ENCODE results near the gene NLRP9. TPM values are rescaled to one million over a fixed set of nuclear protein-coding genes. Genes with fewer than 3 reads are reported as not detected.
"Not testable (repeated sequence)": the region's sequence is repeated elsewhere in the genome, so short reads cannot be mapped to it uniquely, and the experiment has no call there.

NLRP9 gene
- total RNA-seq, 1 experiment from 2014 or later, result not detected

GRCh38 chr19:55777528-55777927 is 39.3 kb upstream of the NLRP9 start:
- H3K36me3 ChIP-seq (ENCODE audit: control insufficient read depth, insufficient read depth, low read length), result no peaks in the 10 kb centered on the region
- H3K4me3 Mint-ChIP-seq (ENCODE audit: unreplicated experiment), result no peak overlapping the region
- ChIA-PET CTCF (interaction anchor here (1.0 kb wide), 1 partner anchor 32 kb away, joined by 3 read pairs; no protein-coding TSS in a partner anchor), POLR2A (no interaction called here)
- intact Hi-C loops (cut with micrococcal nuclease; ENCODE audit: unreplicated experiment), result no loop called here
- no peaks in the 10 kb centered on the region for H3K9me3 ChIP-seq
- H3K27me3 Mint-ChIP-seq (ENCODE audit: insufficient read depth, unreplicated experiment), result peaks cover 22% of the 10 kb centered on the region
- BruUV-seq (replicated peaks), result no TSS peak
- H3K27me3 ChIP-seq (replicated peaks; ENCODE audit: control insufficient read depth, insufficient read depth, low read length), result no peaks in the 10 kb centered on the region
- no peaks in the 10 kb centered on the region for H3K4me1 Mint-ChIP-seq (ENCODE audit: low read depth, unreplicated experiment)
- no peak overlapping the region for H3K4me3 ChIP-seq (ENCODE audit: low read depth, low read length)
- H3K36me3 Mint-ChIP-seq (ENCODE audit: insufficient read depth, unreplicated experiment), result no peaks in the 10 kb centered on the region
- TF ChIP-seq CTCF (IDR thresholded peaks at IDR 0.05; ENCODE audit: insufficient read depth in 1 of 2, low read depth in 1 of 2, low read length in 1 of 2, severe bottlenecking in 1 of 2, unreplicated experiment in 1 of 2), result peak; percentile 25 to 38
- no peaks in the 10 kb centered on the region for H3K9me3 Mint-ChIP-seq (ENCODE audit: unreplicated experiment)
- H3K4me1 ChIP-seq, result no peaks in the 10 kb centered on the region
- no peak overlapping the region for H3K27ac Mint-ChIP-seq (ENCODE audit: unreplicated experiment)
- peak in 1 of 2 experiments; percentile 41 for DNase-seq

- CTCF ChIA-PET; H3K27me3 ChIP-seq (replicated peaks; ENCODE audit: control insufficient read depth, insufficient read depth, low read length); H3K27ac Mint-ChIP-seq (ENCODE audit: unreplicated experiment); H3K9me3 Mint-ChIP-seq (ENCODE audit: unreplicated experiment); H3K9me3 ChIP-seq; POLR2A ChIA-PET; H3K36me3 ChIP-seq (ENCODE audit: control insufficient read depth, insufficient read depth, low read length); H3K4me3 Mint-ChIP-seq (ENCODE audit: unreplicated experiment); intact Hi-C loops (cut with micrococcal nuclease; ENCODE audit: unreplicated experiment); DNase-seq; H3K36me3 Mint-ChIP-seq (ENCODE audit: insufficient read depth, unreplicated experiment); BruUV-seq (replicated peaks); H3K4me1 Mint-ChIP-seq (ENCODE audit: low read depth, unreplicated experiment); H3K4me1 ChIP-seq; H3K4me3 ChIP-seq (ENCODE audit: low read depth, low read length): not testable (repeated sequence)
- peaks cover 27% of the 10 kb centered on the region for H3K27me3 Mint-ChIP-seq (ENCODE audit: insufficient read depth, unreplicated experiment)
These were observed 31.4 kb upstream of the NLRP9 start for GRCh38 chr19:55769632-55770031.

GRCh38 chr19:55768818-55769217 is 30.6 kb upstream of the NLRP9 start, which contains the start of gene RFPL4AL1:
TSS of gene RFPL4AL1 (plus strand) at chr19:55769118. CDS start at chr19:55771805, 2,687 bp downstream.
- BruUV-seq (replicated peaks); DNase-seq; CTCF ChIA-PET; H3K36me3 ChIP-seq (ENCODE audit: control insufficient read depth, insufficient read depth, low read length); intact Hi-C loops (cut with micrococcal nuclease; ENCODE audit: unreplicated experiment); H3K4me1 Mint-ChIP-seq (ENCODE audit: low read depth, unreplicated experiment); H3K27me3 ChIP-seq (replicated peaks; ENCODE audit: control insufficient read depth, insufficient read depth, low read length); H3K36me3 Mint-ChIP-seq (ENCODE audit: insufficient read depth, unreplicated experiment); H3K4me3 Mint-ChIP-seq (ENCODE audit: unreplicated experiment); POLR2A ChIA-PET; H3K27ac Mint-ChIP-seq (ENCODE audit: unreplicated experiment); H3K4me1 ChIP-seq; H3K4me3 ChIP-seq (ENCODE audit: low read depth, low read length); H3K9me3 ChIP-seq; H3K9me3 Mint-ChIP-seq (ENCODE audit: unreplicated experiment): not testable (repeated sequence)
- H3K27me3 Mint-ChIP-seq (ENCODE audit: insufficient read depth, unreplicated experiment), result peaks cover 27% of the 10 kb centered on the region

- H3K27me3 Mint-ChIP-seq (ENCODE audit: insufficient read depth, unreplicated experiment), result peaks cover 28% of the 10 kb centered on the region
- H3K4me1 Mint-ChIP-seq (ENCODE audit: low read depth, unreplicated experiment), result no peaks in the 10 kb centered on the region
- Histone ChIP-seq H3K9me3 (no peaks in the 10 kb centered on the region), H3K36me3 (ENCODE audit: control insufficient read depth, insufficient read depth, low read length) (no peaks in the 10 kb centered on the region), H3K27me3 (replicated peaks; ENCODE audit: control insufficient read depth, insufficient read depth, low read length) (no peaks in the 10 kb centered on the region), H3K4me1 (no peaks in the 10 kb centered on the region), H3K4me3 (ENCODE audit: low read depth, low read length) (no peak overlapping the region)
- POLR2A ChIA-PET, result no interaction called here
- intact Hi-C loops (cut with micrococcal nuclease; ENCODE audit: unreplicated experiment), result no loop called here
- H3K27ac Mint-ChIP-seq (ENCODE audit: unreplicated experiment), result no peak overlapping the region
- BruUV-seq (replicated peaks), result no TSS peak
- no peak overlapping the region for H3K4me3 Mint-ChIP-seq (ENCODE audit: unreplicated experiment)
- H3K9me3 Mint-ChIP-seq (ENCODE audit: unreplicated experiment), result no peaks in the 10 kb centered on the region
- no peak for DNase-seq
- no peaks in the 10 kb centered on the region for H3K36me3 Mint-ChIP-seq (ENCODE audit: insufficient read depth, unreplicated experiment)
- CTCF ChIA-PET, result no interaction called here
- TF ChIP-seq CTCF (IDR thresholded peaks at IDR 0.05; ENCODE audit: insufficient read depth in 1 of 2, low read depth in 1 of 2, low read length in 1 of 2, severe bottlenecking in 1 of 2, unreplicated experiment in 1 of 2), result no peak
These were observed 28.3 kb upstream of the NLRP9 start for GRCh38 chr19:55766466-55766865.

GRCh38 chr19:55758797-55759196 is 20.6 kb upstream of the NLRP9 start, which contains the start of gene RFPL4A:
TSS of gene RFPL4A (plus strand) at chr19:55759097. CDS start at chr19:55761801, 2,704 bp downstream.
- H3K9me3 ChIP-seq; H3K36me3 ChIP-seq (ENCODE audit: control insufficient read depth, insufficient read depth, low read length); H3K4me1 Mint-ChIP-seq (ENCODE audit: low read depth, unreplicated experiment); H3K27ac Mint-ChIP-seq (ENCODE audit: unreplicated experiment); BruUV-seq (replicated peaks); intact Hi-C loops (cut with micrococcal nuclease; ENCODE audit: unreplicated experiment); CTCF ChIA-PET; H3K4me3 ChIP-seq (ENCODE audit: low read depth, low read length); POLR2A ChIA-PET; DNase-seq; H3K36me3 Mint-ChIP-seq (ENCODE audit: insufficient read depth, unreplicated experiment); H3K27me3 ChIP-seq (replicated peaks; ENCODE audit: control insufficient read depth, insufficient read depth, low read length); H3K4me1 ChIP-seq; H3K9me3 Mint-ChIP-seq (ENCODE audit: unreplicated experiment): not testable (repeated sequence)
- Mint-ChIP-seq H3K27me3 (ENCODE audit: insufficient read depth, unreplicated experiment) (peaks cover 12% of the 10 kb centered on the region), H3K4me3 (ENCODE audit: unreplicated experiment) (peak within 1 kb of the TSS; percentile 2)

- CTCF ChIA-PET, result not testable (repeated sequence)
These were observed 18.6 kb upstream of the NLRP9 start for GRCh38 chr19:55756808-55757207.

More at GRCh38 chr19:55756808-55757207, 18.6 kb upstream of the NLRP9 start:
- intact Hi-C loops (cut with micrococcal nuclease; ENCODE audit: unreplicated experiment); H3K4me3 ChIP-seq (ENCODE audit: low read depth, low read length); H3K27ac Mint-ChIP-seq (ENCODE audit: unreplicated experiment); H3K4me1 ChIP-seq; H3K4me3 Mint-ChIP-seq (ENCODE audit: unreplicated experiment); H3K9me3 ChIP-seq; BruUV-seq (replicated peaks); H3K27me3 ChIP-seq (replicated peaks; ENCODE audit: control insufficient read depth, insufficient read depth, low read length); H3K36me3 ChIP-seq (ENCODE audit: control insufficient read depth, insufficient read depth, low read length); POLR2A ChIA-PET; H3K4me1 Mint-ChIP-seq (ENCODE audit: low read depth, unreplicated experiment); H3K9me3 Mint-ChIP-seq (ENCODE audit: unreplicated experiment); DNase-seq; H3K36me3 Mint-ChIP-seq (ENCODE audit: insufficient read depth, unreplicated experiment): not testable (repeated sequence)
- H3K27me3 Mint-ChIP-seq (ENCODE audit: insufficient read depth, unreplicated experiment), result peaks cover 16% of the 10 kb centered on the region
